Activated T-cell treated with anti-CD3 and anti-CD28 coated beads, Interleukin-2, amount 50 U/mL, for 4 hours (primary cell): ENCODE results near the gene SLC9A2. TPM values are rescaled to one million over a fixed set of nuclear protein-coding genes. Genes with fewer than 3 reads are reported as not detected.

Experiments
- ATAC-seq, 2 donors: fragments of 200-7000 bp; cut with Tn5 transposase; one replicate each; pipeline ENCODE4 v1.10.0; 2021
- DNase-seq: peaks from one replicate; pipeline ENCODE4 v3.0.0-alpha.2; 2020
- H3K27me3 Mint-ChIP-seq: one replicate; pipeline ENCODE4 v1.8.0; 2021; ENCODE audit warnings: low read depth, mixed read lengths
- H3K36me3 Mint-ChIP-seq: one replicate; pipeline ENCODE4 v1.8.0; 2022; ENCODE audit warnings: mixed read lengths; ENCODE audit not compliant: insufficient read depth
- H3K4me1 Mint-ChIP-seq: one replicate; pipeline ENCODE4 v1.8.0; 2021; ENCODE audit warnings: low read depth, mixed read lengths
- H3K4me3 Mint-ChIP-seq: one replicate; pipeline ENCODE4 v1.8.0; 2021; ENCODE audit warnings: mild to moderate bottlenecking, moderate library complexity, mixed read lengths
- H3K9me3 Mint-ChIP-seq: one replicate; pipeline ENCODE4 v1.8.0; 2021; ENCODE audit warnings: mixed read lengths
- total RNA-seq, 3 donors: library from RNA; stranded (reverse); gene quantifications; one replicate each; pipeline ENCODE4 v1.2.1, GENCODE V29; 2021

The SLC9A2 gene
- total RNA-seq, 3 donors from 2014 or later: 0.03 to 0.08 (median 0.05) TPM

DNA sequence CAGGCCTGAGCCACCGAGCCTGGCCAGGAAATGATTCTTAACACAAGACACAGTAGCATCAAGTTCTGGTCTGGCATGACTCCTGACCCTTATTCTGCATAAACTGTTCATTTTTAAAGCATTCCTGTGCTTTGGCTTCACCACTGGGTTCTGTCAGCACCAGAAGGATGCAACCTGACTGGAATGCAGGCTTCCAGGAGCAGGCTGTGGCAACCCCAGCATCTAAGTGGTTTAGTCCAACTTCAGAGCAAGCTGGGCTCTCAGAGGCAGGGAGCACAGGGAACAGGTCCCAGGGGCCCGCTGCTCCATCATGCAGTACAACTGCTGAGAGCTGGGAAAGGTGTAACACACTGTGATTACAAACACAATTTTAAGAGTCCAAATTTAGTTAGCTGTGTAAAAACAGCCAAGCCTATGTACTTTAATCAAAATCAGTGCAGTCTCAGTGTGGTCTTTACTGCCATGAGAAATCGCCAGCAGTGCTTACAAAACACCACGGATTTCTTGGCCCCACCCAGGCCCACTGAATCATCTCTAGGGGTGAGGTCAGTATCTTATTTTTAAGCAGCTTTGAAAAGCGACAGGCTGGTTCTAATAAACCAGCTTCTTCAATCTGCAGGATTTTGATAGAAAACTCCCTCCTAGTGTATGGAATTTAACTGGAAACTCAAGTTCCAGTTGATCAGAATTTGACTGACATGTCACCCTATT is 98.1 kb downstream of the SLC9A2 start:
- no peaks in the 10 kb centered on the region for H3K27me3 Mint-ChIP-seq

DNA sequence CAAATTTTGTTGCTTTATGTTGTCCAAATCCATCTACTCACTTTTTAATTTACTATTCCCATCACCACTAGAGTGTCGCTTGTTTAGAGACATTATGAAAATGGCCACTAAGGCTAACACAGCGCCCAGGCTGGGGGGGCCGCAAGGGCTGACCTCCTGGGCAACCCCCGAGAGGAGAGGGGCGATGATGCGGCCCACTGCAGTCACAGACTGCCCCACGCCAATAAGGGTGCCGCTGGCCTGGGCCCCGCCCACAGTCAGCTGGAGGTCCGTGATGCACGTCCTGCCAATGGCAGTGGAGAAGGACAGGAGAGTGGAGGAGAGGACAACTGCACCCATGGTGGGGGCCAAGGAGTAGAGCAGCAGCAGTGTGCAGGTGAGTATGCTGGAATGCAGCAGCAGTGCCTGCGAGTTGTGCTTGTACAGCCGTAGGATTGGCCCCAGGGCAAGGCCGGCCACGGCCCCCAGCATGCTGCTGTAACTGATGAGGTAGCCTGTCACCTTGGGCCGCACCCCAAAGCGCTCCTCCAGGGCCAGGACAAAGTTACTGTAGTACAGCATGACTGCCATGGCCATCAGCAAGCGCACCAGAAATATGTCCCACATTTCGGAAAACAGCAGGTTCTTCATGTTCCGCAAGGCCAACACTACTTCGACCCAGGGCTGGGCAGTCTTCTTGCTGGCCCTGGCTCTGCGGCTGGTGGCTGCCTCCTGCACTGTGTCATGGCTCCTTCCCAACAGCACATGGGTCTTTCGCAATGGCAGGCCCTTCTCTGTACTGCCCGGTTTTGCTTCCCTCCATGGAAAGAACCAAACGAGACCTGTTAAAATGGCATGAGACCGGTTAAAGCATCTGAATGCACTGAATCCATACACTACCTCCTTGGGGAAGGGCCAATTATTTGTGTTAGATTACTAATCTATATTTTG is 99.3 kb downstream of the SLC9A2 start:
- peaks cover 45% of the 10 kb centered on the region for H3K36me3 Mint-ChIP-seq
- no peak for DNase-seq
- no peaks in the 10 kb centered on the region for H3K4me1 Mint-ChIP-seq

More for the DNA sequence above, 98.1 kb downstream of the SLC9A2 start:
- Mint-ChIP-seq H3K36me3 (peaks cover 38% of the 10 kb centered on the region), H3K9me3 (no peaks in the 10 kb centered on the region), H3K4me1 (no peaks in the 10 kb centered on the region), H3K4me3 (no peak overlapping the region)
- no peak for DNase-seq
- no peak for ATAC-seq

DNA sequence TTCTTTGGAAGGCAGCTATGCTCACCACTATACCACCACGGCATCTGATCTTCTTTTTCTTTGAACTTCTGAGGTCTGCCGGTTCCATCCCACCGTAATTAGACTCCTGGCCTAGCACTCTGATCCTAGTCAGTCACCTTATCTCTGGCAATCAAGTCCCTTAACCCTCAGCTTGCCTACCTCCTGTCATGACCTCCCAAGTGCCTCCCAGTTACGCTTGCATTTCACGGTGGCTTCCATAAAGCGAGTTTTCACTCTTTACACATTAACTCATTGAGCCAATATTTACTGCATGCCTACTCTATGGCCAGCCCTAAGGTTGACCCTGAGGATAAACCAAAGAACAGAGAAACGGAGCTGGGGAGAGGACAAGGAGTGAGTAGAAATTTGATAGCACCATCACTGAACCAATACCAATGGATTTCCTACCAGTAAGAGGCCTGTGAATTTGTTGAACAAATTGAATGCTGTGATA is 104.7 kb downstream of the SLC9A2 start:
- Mint-ChIP-seq H3K4me3 (no peak overlapping the region), H3K36me3 (peaks cover 56% of the 10 kb centered on the region), H3K4me1 (no peaks in the 10 kb centered on the region), H3K27me3 (no peaks in the 10 kb centered on the region), H3K9me3 (no peaks in the 10 kb centered on the region)
- DNase-seq: no peak
- ATAC-seq: no peak

More for the DNA sequence above, 99.3 kb downstream of the SLC9A2 start:
- H3K9me3 Mint-ChIP-seq: no peaks in the 10 kb centered on the region
- no peaks in the 10 kb centered on the region for H3K27me3 Mint-ChIP-seq
- no peak overlapping the region for H3K4me3 Mint-ChIP-seq
- no peak for ATAC-seq

DNA sequence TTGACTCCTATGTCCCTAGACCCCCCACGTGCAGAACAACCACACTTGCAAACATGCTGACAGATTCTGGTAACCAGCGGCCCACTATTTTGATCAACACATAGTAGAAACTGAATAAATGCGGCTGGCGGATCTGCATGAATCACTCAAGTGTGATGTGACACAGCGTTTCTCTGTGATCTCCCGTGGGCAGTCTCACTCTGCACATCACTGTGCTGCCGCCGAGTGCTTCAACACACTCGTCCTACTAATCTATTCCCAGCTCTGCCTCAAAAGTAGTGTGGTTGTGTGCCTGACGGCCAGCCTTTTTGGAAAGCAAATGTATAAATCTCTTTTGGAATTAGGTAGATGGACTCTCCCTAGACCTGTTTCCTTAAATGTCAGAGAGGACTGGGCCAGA is 105.2 kb downstream of the SLC9A2 start:
- Mint-ChIP-seq H3K36me3 (peaks cover 53% of the 10 kb centered on the region), H3K9me3 (no peaks in the 10 kb centered on the region), H3K4me1 (no peaks in the 10 kb centered on the region), H3K27me3 (no peaks in the 10 kb centered on the region), H3K4me3 (no peak overlapping the region)
- ATAC-seq: no peak
- DNase-seq: no peak

DNA sequence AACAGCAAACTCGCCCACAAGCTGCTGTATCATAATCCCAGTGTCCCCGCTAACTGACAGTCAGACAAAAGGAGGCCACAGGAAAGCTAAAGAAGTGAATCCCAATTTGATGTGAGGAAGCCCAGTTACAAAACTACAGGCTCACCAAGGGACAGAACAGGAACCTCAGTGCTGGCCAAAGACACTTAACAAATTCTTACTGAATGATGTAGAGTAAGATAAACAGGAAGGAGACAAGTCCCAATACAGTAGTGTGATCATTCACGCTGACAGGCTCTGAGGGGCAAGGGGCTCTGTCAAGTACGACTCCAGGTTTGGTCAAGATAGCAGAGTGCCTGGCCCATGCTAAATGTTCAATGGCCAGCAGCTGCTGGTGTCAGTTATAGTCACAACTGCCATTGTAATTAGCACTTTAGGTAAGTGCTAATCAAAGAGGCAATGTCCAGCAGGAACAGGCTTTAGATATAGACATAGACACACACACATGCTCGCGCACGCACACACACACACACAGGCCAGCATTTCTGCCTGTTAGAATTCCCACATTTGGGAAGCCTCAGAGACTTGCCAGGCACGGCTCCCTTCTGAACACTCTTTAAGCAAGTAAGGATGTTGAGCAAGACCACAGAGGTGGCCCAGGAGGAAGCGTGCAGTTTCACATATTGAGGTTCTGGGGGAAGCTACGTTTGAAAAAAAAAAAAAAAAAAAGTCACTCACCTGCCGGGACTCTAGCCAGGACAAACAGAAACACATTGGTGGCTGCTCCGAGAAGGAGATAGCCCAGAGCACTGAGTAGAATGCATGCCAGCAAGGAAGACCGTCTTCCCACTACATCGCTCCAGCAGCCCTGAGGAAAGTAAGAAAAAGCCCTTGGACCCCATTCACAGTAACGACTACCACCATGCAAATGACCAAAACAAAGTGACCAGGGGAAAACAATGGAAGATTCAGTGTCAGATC is 107.1 kb downstream of the SLC9A2 start:
- Mint-ChIP-seq H3K27me3 (no peaks in the 10 kb centered on the region), H3K9me3 (no peaks in the 10 kb centered on the region), H3K4me3 (no peak overlapping the region), H3K36me3 (peaks cover 41% of the 10 kb centered on the region), H3K4me1 (no peaks in the 10 kb centered on the region)
- ATAC-seq (no peak), DNase-seq (no peak)

GRCh38 chr2:102735416-102736109 is 116.2 kb downstream of the SLC9A2 start:
- no peak for DNase-seq
- Mint-ChIP-seq H3K27me3 (no peaks in the 10 kb centered on the region), H3K4me1 (peaks cover 32% of the 10 kb centered on the region), H3K36me3 (peaks cover 11% of the 10 kb centered on the region), H3K9me3 (no peaks in the 10 kb centered on the region), H3K4me3 (peak overlapping the region; percentile 95)
- no peak for ATAC-seq

DNA sequence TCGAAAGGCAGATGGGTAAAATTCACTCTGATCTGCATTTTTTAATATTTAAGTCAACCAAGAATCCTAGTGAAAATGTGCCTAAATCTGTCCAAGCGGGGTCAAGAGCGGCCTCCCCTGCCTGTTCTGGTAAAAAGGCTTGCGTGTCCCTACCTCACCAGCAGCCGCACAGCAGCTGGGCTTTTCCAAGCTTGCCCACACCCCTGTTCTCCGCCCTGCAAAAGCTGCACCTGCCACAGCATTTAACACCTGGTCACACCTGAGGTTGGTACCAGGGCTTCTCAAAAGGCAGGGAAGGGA is 116.7 kb downstream of the SLC9A2 start:
- Mint-ChIP-seq H3K4me1 (peaks cover 32% of the 10 kb centered on the region), H3K36me3 (peaks cover 7% of the 10 kb centered on the region), H3K9me3 (no peaks in the 10 kb centered on the region), H3K27me3 (no peaks in the 10 kb centered on the region), H3K4me3 (peak overlapping the region; percentile 95)
- DNase-seq: peak; percentile 7
- ATAC-seq: peak; percentile 19 to 20

DNA sequence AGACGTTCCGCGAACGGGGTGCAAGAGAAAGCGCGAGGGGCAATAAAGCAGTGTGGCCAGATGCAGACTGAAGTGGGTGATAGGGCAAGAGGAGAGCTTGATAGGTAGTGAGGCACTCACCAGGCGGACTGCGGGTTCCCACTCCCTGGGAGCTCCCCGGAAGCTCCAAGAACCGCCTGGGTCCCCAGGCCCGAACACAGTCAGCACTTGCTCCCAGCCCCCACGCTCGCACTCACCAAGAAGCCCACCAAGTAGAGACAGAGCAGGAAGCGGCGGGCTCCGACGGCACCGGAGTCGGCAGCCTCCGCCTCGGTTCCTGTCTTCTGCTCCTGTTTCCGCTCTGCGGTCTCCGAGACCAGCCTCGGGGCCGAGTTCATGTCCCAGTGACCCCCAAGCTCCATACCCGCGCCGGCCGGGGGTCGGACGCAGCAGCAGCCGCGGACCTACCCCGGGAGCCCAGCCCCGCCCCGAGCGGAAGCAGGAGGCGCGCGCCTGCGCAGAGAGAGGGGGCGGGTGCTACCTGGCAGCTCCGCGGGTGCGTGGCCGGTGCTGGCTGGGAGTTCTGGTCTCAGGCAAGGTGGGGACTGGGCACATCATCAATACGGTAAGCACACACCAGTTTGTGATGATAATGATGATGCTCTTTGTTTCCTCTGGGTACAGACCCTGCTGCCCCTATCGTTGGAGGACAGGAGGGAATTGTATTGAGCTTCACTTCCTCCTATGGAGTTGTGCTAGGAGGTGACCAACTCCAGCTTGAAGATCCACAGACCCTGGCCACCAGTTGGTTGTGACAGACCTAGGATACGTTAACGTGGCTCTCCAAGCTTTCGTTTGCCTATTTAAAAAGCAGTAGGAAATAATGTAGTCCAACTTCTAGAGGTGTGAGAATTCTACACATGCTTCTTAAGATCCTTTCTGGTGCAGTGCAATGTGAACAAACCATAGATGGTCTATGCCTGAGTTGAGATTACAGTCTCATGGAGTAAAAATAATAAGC is 117.4 kb downstream of the SLC9A2 start:
- ATAC-seq: peak; percentile 97 to 98
- DNase-seq: peak; percentile 83
- peaks cover 3% of the 10 kb centered on the region for H3K9me3 Mint-ChIP-seq
- no peaks in the 10 kb centered on the region for H3K27me3 Mint-ChIP-seq
- peak overlapping the region; percentile 95 for H3K4me3 Mint-ChIP-seq
- H3K4me1 Mint-ChIP-seq: peaks cover 32% of the 10 kb centered on the region
- peaks cover 6% of the 10 kb centered on the region for H3K36me3 Mint-ChIP-seq

DNA sequence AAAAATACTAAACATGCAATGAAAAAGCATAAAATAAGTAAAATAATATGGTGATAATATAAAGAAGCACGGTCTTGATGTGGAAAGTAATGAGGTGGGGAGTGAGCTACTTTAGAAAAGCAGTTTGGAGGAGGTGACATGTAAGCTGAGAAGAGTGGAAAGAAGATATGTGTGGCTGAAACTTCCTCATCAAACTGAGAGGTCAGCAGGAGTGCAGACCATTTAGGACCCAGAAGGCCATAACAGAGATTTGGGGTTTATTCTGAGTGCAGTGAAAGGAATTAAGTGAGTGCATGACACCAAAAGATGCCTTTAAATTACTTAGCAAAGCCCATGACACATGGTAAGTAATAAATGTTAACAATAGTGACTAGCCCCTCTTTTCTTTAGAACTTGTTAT is 118.1 kb downstream of the SLC9A2 start:
- Mint-ChIP-seq H3K4me1 (peaks cover 32% of the 10 kb centered on the region), H3K36me3 (peaks cover 7% of the 10 kb centered on the region), H3K9me3 (peaks cover 6% of the 10 kb centered on the region), H3K27me3 (no peaks in the 10 kb centered on the region), H3K4me3 (peak overlapping the region; percentile 95)
- DNase-seq (no peak), ATAC-seq (no peak)

GRCh38 chr2:102743259-102743658 is 123.9 kb downstream of the SLC9A2 start:
- Mint-ChIP-seq H3K27me3 (no peaks in the 10 kb centered on the region), H3K9me3 (peaks cover 14% of the 10 kb centered on the region), H3K4me3 (no peak overlapping the region), H3K4me1 (no peaks in the 10 kb centered on the region), H3K36me3 (peaks cover 9% of the 10 kb centered on the region)
- ATAC-seq (no peak), DNase-seq (no peak)

DNA sequence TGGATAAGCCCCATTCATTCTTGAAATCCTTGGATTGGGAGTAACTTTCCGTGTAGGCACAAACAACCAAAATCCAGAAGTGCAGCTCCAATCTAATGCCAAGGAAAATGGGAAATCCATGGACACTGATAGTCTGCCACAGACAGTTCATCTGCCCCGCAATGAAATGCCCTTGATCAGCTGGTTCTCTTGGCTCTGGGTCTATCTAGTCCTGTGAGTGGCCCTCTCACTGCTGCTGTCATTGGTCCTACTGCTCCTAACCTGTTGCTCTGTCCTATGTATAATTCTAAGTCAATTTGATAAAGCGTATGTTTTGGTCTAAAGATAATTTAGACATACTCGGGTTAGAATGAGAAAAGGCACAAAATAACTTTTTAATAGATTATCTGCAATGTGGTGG is 128.8 kb downstream of the SLC9A2 start:
- no peaks in the 10 kb centered on the region for H3K4me1 Mint-ChIP-seq
- H3K36me3 Mint-ChIP-seq: peaks cover 2% of the 10 kb centered on the region
- H3K9me3 Mint-ChIP-seq: peaks cover 8% of the 10 kb centered on the region
- DNase-seq (no peak), ATAC-seq (no peak)
- no peak overlapping the region for H3K4me3 Mint-ChIP-seq
- H3K27me3 Mint-ChIP-seq: no peaks in the 10 kb centered on the region

- Mint-ChIP-seq H3K27me3 (no peaks in the 10 kb centered on the region), H3K9me3 (peaks cover 4% of the 10 kb centered on the region), H3K36me3 (no peaks in the 10 kb centered on the region), H3K4me1 (no peaks in the 10 kb centered on the region), H3K4me3 (no peak overlapping the region)
- ATAC-seq (no peak), DNase-seq (no peak)
Measured at GRCh38 chr2:102749938-102750337, 130.6 kb downstream of the SLC9A2 start.
